ENCODE measurements around the gene EBF3. TPM values are rescaled to one million over a fixed set of nuclear protein-coding genes. Genes with fewer than 3 reads are reported as not detected.

Gene EBF3
- total RNA-seq, 1 experiment from 2014 or later: 0.22 TPM

DNA sequence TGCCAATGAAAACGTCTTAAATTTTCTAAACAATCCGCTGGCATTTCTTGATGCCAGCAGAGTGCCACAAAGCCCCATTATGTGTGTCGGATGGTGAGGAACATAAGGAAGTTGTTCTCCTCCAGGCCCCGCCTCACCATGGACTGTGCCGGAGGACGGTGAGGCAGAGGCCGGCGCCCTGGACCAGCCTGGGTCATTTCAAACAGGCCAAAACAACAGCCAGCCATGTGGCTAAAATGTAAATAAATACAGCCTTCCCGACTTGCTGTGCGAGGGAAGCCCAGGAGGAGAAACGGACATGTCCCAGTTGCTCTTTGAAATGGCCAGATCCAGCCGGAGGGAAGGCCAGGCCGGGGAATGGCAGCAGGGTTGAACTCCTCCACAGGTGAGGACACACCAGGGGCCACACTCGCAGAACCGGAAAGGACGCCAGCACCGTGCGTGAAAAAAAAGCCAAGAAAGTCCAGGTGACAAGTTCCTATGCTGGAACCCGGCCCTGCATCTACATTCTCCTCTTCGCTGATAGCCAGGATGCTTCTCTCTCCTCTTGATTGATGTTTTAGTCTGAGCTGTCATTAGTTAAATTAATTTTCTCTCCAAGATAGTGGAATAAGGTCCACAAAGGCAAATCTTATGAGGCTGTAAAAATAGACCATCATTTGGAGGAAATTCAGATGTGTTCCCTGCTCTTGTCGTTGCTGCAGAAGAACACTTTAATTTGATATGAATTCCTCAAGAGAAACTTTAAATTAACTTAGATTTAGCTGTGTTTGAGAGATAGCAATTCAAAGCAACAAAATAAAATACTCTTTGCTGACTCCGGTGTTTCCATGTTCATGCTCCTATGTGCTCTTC is 64.6 kb downstream of the EBF3 start:
- no peaks in the 10 kb centered on the region; a peak in 2 of 7 replicates for H3K36me3 Mint-ChIP-seq (ENCODE audit: insufficient read depth in 1 of 3, low read depth in 3 of 3)
- Histone ChIP-seq H2BK15ac (ENCODE audit: low read depth, low read length) (no peak overlapping the region), H2AK5ac (ENCODE audit: insufficient read length, low read length) (no peak overlapping the region), H3K27ac (ENCODE audit: insufficient read length, low read depth, low read length) (no peak overlapping the region), H2BK120ac (ENCODE audit: low read depth, low read length, poor library complexity, severe bottlenecking) (no peak overlapping the region), H4K91ac (ENCODE audit: insufficient read length, low read depth, low read length) (no peak overlapping the region), H2AFZ (ENCODE audit: low read length) (no peak overlapping the region), H3K27me3 (ENCODE audit: insufficient read depth, low read length) (no peaks in the 10 kb centered on the region), H3K18ac (ENCODE audit: insufficient read length, low read depth, low read length) (peak overlapping the region; percentile 12), H2BK12ac (ENCODE audit: insufficient read length, low read depth, low read length) (no peak overlapping the region), H3T11ph (ENCODE audit: low read length) (no peak overlapping the region), H3K4ac (ENCODE audit: low read depth, low read length) (no peak overlapping the region), H4K20me1 (ENCODE audit: control insufficient read depth, insufficient read depth, insufficient read length) (no peaks in the 10 kb centered on the region), H3K14ac (ENCODE audit: insufficient read depth, low read length) (no peak overlapping the region; the same call in 1 of the 2 replicates), H3K79me1 (ENCODE audit: insufficient read depth, low read depth, low read length, poor library complexity, severe bottlenecking) (no peaks in the 10 kb centered on the region), H3K23ac (ENCODE audit: insufficient read length, low read depth, low read length) (no peak overlapping the region), H3K56ac (ENCODE audit: insufficient read length, low read depth, low read length) (no peak overlapping the region), H3K4me2 (ENCODE audit: insufficient read depth, insufficient read length, low read length) (no peak overlapping the region), H4K5ac (ENCODE audit: insufficient read length, low read depth, low read length) (no peak overlapping the region), H2BK5ac (ENCODE audit: insufficient read length, low read length) (no peak overlapping the region), H3K23me2 (ENCODE audit: insufficient read length, low read depth, low read length, poor library complexity, severe bottlenecking) (no peaks in the 10 kb centered on the region), H3K4me1 (ENCODE audit: insufficient read depth, low read length) (peaks cover 7% of the 10 kb centered on the region; the same call in 1 of the 2 replicates), H3K9ac (ENCODE audit: extremely low read depth, insufficient read length, low read length) (no peak overlapping the region), H3K79me2 (ENCODE audit: insufficient read depth, low read length) (no peaks in the 10 kb centered on the region), H3K9me3 (ENCODE audit: control insufficient read depth, low read depth, low read length) (no peaks in the 10 kb centered on the region), H4K8ac (replicated peaks; ENCODE audit: insufficient read length, low read depth, low read length) (no peak overlapping the region), H2BK20ac (ENCODE audit: low read depth, low read length, poor library complexity, severe bottlenecking) (no peak overlapping the region)
- TF ChIP-seq, protein P1, sequence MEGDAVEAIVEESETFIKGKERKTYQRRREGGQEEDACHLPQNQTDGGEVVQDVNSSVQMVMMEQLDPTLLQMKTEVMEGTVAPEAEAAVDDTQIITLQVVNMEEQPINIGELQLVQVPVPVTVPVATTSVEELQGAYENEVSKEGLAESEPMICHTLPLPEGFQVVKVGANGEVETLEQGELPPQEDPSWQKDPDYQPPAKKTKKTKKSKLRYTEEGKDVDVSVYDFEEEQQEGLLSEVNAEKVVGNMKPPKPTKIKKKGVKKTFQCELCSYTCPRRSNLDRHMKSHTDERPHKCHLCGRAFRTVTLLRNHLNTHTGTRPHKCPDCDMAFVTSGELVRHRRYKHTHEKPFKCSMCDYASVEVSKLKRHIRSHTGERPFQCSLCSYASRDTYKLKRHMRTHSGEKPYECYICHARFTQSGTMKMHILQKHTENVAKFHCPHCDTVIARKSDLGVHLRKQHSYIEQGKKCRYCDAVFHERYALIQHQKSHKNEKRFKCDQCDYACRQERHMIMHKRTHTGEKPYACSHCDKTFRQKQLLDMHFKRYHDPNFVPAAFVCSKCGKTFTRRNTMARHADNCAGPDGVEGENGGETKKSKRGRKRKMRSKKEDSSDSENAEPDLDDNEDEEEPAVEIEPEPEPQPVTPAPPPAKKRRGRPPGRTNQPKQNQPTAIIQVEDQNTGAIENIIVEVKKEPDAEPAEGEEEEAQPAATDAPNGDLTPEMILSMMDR (conservative IDR thresholded peaks at IDR 0.05): no peak
- peaks cover 40% of the 10 kb centered on the region for H3K27me3 Mint-ChIP-seq (ENCODE audit: low read depth)
- H3K4me3 Mint-ChIP-seq: no peak overlapping the region
- peak; percentile 25 for DNase-seq
- peaks cover 70 to 71% of the 10 kb centered on the region in 2 experiments for H3K4me1 Mint-ChIP-seq
- H3K9me3 Mint-ChIP-seq: peaks cover 0 to 3% of the 10 kb centered on the region in 2 experiments; a peak in 2 of 5 replicates
- no peak overlapping the region for H3K27ac Mint-ChIP-seq
- no CpG with 5 or more reads among the region's 22 CpGs for WGBS (ENCODE audit: extremely low coverage, insufficient read length, low lambda C conversion rate)
